Measurements from ENCODE around the gene FDPS.
"Not testable (repeated sequence)": the region's sequence is repeated elsewhere in the genome, so short reads cannot be mapped to it uniquely, and the experiment has no call there.

The FDPS gene

DNA sequence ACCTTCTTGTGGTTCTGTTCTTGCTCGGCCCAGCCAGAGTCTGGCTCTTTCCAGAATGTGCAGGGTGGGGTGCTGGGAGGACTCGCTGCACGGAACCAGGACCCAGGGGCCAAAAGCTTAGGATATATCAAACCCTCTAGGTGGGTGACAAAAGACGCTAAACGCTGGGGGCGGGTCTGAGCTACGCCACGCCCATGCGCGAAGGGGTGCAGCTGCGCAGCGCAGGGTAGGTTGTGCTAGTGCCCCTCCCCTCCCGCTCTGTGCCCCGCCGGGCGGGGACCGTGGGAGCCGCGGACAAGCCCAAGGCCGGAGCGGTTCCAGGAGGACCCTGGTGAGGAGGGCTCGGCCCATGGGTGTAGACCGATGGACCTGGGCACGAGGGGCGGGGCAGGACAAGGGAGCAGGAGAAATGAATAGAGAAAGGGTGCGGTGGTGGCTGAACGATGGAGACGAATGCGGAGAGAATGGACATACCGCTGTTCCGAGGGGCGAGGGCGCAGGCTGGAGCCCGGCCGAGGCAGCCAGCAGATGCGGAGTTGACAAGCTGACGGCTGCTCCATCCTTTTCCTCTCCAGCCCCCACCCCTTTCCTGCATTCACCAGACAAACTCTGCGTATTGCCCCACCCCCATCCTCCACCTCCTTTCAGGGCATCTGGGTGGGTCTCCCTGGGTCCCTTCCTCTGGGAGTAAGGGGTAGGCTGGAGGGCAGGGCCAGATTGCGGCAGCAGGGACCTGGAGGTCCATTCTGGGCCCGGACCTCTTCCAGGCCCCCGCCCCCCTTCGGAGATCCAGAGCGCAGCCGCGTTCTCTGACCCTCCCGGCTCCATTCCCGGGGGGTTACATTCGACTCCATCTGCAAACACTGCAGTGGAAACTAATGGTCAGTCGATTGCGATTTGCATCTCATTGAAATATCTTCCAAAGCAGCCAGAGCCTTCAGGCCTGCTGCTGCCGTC, 12.3 kb downstream of the FDPS start, which contains the start of gene RUSC1:
RUSC1 (plus strand) TSS at position 234 of the 957 bp plus-strand sequence. CDS start 880 bp downstream, outside the sequence.
- DNase-seq = peak; percentile 35 to 77 (median 42)

DNA sequence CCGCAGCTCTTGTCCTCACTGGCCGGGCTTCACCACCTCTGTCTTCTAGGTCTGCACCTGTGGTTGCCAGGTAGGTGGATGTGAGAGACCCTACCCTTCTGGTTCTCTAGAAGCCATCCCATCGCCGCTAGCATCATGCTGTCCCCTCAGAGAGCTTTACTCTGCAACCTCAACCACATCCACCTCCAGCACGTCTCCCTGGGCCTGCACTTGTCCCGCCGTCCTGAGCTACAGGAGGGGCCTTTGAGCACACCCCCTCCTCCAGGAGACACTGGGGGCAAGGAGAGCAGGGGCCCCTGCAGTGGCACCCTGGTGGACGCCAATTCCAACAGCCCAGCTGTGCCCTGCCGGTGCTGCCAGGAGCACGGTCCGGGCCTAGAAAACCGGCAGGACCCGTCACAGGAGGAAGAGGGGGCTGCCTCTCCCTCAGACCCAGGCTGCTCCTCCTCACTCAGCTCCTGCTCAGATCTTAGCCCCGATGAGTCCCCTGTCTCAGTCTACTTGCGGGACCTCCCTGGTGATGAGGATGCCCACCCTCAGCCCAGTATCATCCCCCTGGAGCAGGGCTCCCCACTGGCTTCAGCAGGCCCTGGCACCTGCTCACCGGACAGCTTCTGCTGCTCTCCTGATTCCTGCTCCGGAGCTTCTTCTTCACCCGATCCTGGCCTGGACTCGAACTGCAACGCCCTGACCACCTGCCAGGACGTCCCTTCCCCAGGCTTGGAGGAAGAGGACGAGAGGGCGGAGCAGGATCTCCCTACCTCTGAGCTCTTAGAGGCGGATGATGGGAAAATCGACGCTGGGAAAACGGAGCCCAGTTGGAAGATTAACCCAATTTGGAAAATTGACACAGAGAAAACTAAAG, 13.2 kb downstream of the FDPS start:
- no peak for DNase-seq

GRCh38 chr1:155322571-155322952, 13.9 kb downstream of the FDPS start:
- DNase-seq = no peak

DNA sequence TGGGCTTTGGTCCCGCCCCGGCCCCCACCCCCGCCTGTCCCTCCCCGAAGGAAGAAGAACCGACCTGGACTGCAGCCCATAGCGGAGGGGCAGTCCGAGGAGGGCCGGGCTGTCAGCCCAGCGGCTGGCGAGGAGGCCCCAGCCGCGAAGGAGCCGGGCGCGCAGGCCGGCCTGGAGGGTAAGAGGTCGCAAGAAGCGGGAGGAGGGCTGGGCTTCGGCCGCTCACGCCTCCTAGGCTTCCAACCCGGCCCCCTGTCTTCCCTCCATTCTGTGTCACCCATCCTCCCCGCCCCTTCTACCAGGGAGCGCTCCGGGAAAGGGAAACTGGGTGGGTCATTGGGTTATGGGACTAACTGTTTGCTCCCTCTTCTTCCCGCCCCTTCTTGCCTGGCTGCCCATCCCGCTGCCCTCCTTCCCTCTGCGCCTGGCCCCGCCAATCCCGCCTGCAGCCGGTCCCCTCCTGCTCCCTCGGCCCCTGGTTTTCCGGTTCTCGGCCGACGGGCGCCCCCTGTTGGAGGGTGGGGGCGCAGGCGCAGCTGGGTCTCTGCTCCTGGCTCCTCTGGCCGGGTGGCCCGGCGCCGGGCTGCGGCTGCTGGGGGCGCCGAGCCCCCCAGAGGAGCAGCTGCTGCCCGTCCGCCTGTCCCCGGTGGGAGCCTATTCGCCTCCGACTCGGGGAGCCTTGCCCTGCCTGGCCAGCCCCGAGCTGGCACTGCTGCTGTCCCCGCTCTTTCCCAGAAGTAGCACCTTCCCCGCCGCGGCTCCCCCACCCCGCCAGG, 14.5 kb downstream of the FDPS start:
- peak; percentile 70 to 82 (median 77) for DNase-seq

DNA sequence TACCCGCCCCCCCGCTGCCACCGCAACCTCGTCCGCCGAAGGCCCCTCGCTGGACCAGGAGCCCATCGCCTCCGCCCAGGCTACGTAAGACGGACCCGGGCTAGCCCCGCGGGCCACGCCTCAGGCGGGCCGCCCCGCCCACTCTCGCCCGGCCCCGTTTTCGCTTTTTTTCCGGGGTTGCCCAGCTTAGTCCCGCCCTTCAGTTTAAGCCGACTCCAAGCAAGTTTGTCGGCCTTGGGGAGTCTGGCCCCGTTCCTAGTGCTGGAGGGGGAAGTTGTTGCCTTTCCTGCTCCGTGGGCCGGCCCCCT, 15.0 kb downstream of the FDPS start:
- peak; percentile 35 to 72 (median 50) for DNase-seq

DNA sequence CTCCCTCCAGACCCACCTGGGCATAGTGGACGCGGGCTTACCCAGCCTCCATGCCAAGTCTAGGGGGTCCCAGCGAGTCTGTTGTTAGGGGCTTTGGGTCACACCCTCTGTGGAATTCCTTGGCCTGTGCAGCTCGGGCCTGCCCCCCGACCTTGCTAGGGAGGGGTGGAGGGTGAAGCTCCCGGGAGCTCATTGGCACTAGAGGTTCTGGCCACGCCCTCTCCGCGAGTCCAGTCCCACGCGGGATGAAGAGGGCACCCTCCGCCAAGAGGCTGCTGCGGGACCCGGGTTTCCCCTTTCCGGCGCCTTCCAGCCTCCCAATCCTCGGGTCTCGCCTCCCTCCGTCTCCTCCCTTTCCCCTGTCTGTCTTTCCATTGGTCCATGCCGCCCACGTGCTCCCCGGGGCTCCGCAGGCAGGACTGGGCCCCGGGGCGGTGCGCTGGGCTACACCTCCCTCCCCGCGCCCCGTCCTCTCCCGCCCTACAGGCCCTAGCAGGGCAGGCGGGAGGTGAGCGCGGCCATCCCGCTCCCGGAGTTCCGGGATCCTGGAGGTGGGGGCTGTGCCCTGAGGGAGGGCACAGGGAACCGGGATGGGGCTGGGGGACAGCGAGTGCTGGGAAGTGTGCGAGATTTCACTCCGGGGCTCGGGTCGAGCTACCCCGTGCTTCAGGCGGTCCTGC, 15.5 kb downstream of the FDPS start:
- DNase-seq = peak; percentile 60 to 72 (median 61)

DNA sequence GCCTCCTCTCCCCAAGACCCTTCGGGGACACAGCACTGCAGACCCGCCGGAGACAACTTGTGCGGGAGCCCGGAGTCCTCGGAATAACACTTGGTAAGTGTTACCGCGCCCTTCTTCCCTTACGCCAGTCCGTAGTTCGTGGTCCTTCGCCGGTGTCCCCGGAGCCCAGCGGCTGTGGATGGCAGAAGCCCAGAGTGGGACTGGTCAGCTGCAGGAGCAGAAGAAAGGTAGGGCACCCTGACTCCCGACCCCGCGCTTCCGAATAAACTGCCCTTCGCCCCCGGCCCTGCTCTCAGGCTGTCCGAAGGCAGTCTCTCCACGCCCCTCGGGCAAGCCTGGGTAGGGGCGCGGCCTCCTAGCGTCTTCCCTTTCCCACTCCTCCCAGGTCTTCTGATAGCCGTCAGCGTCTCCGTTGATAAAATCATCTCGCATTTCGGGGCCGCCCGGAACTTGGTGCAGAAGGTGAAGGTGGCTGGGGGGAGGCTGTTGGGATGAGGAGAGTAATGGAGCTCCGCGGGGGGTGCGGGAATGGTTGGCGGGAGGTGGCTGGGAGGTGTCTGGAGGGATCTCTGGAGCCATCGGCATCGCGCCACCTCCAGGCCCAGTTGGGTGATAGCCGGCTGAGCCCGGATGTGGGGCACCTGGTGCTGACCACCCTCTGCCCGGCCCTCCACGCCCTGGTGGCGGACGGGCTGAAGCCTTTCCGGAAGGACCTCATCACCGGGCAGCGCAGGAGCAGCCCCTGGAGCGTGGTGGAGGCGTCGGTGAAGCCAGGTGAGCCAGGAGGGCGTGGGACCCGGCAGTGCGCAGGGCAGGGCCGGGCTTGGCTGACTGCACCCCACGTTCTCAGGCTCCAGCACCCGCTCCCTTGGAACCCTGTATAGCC, 16.3 kb downstream of the FDPS start:
- DNase-seq = peak in 1 of 4 experiments; percentile 39

GRCh38 chr1:155325603-155325893, 16.9 kb downstream of the FDPS start:
- DNase-seq = no peak

DNA sequence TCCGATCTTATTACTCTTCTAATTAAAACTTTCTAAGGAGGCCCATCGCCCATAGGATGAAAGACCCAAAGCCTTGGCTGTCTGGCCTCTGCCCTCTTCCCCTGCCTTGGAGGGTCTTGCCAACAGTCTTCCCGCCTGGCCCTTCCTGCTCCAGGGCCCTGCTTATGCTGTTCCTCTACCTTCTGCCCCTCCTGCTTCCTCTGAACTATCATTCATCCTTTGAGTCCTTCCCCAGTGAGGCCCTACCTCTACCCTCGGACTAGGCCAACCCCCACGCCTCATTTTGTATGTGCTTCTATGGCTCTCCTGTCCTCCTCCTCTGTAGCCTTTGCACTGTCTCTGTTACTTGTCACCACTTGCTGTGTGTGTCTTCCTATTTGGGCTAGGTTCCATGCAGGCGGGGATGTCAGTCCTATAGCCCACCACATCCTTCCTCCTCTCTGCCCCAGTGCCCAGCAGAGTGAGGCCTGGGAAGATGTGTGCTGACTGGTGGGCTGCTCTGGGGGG, 17.4 kb downstream of the FDPS start:
- DNase-seq = no peak

DNA sequence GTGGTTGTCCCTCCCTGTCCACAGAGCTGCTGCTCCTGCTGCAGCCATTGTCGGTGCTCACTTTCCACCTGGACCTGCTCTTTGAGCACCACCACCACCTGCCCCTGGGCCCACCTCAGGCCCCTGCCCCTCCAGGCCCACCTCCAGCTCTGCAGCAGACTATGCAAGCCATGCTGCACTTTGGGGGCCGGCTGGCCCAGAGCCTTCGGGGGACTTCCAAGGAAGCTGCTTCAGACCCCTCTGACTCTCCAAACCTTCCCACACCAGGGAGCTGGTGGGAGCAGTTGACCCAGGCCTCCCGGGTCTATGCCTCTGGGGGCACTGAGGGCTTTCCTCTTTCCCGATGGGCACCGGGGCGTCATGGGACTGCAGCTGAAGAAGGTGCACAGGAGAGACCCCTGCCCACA, 18.0 kb downstream of the FDPS start:
- DNase-seq = no peak

GRCh38 chr1:155327981-155328380, 19.3 kb downstream of the FDPS start:
- DNase-seq = no peak

DNA sequence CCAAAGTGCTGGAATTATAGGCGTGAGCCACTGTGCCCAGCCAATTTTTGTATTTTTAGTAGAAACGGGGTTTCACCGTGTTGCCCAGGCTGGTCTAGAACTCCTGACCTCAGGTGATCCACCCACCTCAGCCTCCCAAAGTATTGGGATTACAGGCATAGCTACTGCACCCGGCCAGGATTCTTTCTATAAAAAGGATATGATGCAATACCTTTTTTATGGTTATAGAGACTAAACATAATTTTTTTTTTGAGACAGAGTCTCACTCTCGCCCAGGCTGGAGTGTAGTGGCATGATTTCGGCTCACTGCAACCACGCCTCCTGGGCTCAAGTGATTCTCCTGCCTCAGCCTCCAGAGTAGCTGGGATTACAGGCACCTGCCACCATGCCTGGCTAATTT, 20.2 kb downstream of the FDPS start:
- DNase-seq = not testable (repeated sequence)

DNA sequence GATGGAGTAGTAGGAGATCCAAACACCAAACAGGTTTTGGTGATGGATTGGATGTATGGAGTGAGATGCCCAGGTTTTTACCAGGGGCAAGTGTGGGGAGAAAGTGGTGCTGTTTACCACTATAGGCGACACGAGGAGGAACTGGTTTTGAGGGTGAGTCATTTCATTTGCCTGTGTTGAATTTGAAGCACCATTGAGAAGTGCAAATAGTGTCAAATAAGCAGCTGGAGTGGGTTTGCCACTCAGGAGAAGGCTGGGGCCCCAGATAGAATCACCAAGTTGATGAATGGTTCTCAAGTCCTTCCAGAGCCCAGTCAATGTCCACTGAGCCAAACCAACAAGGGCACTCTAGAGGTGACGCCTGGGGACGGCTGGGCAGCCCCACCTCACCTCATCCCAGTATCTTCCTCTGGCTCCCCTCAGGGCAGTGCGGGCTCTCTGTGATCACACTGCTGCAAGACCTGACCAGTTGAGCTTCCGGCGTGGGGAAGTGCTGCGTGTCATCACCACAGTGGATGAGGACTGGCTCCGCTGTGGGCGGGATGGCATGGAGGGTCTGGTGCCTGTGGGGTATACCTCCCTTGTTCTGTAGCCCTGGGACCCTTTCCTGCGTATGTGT, 21.4 kb downstream of the FDPS start:
- no peak for DNase-seq

DNA sequence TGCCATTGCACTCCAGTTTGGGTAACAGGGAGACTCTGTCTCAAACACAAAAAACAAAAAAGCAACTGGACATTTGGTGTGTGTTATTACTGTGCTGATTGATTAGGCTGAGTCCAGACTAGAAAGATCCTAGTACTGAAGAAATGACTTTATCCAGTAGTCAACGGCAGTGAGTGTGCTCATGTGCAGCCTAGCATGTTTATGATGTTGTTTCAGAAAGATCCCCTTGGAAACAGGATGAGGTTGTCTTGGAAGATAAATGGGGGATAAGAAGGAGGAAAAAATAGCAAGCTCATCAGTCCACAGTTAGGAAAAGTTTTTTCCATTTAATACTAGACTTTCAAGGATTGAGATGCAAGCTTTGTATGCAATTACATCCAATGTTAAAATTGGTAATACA, 26.3 kb downstream of the FDPS start:
- DNase-seq = no peak

- DNase-seq = no peak
These were observed 30.9 kb downstream of the FDPS start for GRCh38 chr1:155339515-155340097.

DNA sequence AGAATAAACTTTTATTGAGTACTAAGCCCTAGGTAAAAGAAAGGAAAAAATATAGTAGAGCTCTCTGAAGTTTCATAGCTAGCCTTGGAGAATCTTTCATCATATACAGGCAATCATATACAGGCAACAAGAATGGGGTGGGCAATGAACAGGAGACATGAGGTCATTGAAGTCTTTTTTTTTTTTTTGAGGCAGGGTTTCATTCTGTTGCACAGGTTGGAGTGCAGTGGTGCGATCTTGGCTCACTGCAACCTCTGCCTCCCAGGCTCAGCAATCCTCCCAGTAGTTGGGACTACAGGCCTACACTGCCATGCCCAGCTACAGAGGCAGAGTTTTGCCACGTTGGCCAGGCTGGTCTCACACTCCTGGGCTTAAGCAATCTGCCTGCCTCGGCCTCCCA, 34.2 kb downstream of the FDPS start:
- DNase-seq = no peak

DNA sequence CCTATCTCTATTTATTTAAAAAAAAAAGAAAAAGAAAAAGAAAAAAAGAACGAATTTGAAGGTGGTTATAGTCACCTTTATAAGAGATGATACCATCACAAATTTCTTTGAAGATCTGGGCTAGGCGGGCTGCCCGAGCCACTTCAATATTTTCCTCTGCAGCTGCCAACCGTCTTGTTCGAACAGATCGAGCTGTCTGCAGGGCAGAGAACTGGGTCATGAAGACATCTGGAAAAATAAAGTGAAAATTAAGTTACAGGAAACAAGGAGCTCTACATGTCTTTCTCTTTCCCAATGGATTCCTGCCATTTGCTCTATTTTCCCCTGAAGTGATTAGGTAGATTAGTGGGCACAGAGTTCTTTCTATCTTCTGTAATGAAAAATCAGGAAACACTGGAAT, 44.0 kb downstream of the FDPS start:
- DNase-seq = no peak

DNA sequence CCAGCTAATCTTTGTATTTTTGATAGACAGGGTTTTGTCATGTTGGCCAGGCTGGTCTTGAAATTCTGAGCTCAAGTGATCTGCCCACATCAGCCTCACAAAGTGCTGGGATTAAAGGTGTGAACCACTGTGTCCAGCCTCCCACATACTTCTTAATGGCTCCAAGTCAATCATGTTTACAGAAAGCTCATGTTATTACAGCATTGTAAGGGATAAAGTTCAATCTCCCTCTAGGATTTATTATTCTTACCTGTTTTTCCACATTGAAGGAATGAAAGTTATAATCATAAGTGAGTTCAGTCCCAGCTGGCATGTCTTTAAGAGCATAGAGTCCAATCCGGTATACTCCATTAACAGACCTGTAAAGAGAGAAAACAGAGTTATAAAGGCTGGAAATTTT, 51.4 kb downstream of the FDPS start:
- no peak for DNase-seq
